ENCODE measurements around the gene PRPSAP1.

The PRPSAP1 gene

GRCh38 chr17:76318586-76318985 is 35.1 kb downstream of the PRPSAP1 start:
- TF ChIP-seq CTCF (IDR thresholded peaks at IDR 0.05; ENCODE audit: low read depth, low read length, missing control alignments), result no peak
- no peak for DNase-seq (ENCODE audit: low read depth)
- no peak overlapping the region for H3K4me3 ChIP-seq (ENCODE audit: low read depth, low read length)

GRCh38 chr17:76317535-76317934 is 36.2 kb downstream of the PRPSAP1 start:
- TF ChIP-seq CTCF (IDR thresholded peaks at IDR 0.05; ENCODE audit: low read depth, low read length, missing control alignments), result no peak
- no peak overlapping the region for H3K4me3 ChIP-seq (ENCODE audit: low read depth, low read length)
- DNase-seq (ENCODE audit: low read depth), result no peak

GRCh38 chr17:76314392-76315227 is 39.1 kb downstream of the PRPSAP1 start:
- TF ChIP-seq CTCF (IDR thresholded peaks at IDR 0.05; ENCODE audit: low read depth, low read length, missing control alignments), result no peak
- DNase-seq (ENCODE audit: low read depth), result no peak
- H3K4me3 ChIP-seq (ENCODE audit: low read depth, low read length), result no peak overlapping the region

GRCh38 chr17:76312735-76313134 is 41.0 kb downstream of the PRPSAP1 start:
- DNase-seq (ENCODE audit: low read depth), result no peak
- no peak overlapping the region for H3K4me3 ChIP-seq (ENCODE audit: low read depth, low read length)
- TF ChIP-seq CTCF (IDR thresholded peaks at IDR 0.05; ENCODE audit: low read depth, low read length, missing control alignments), result no peak

- no peak for DNase-seq (ENCODE audit: low read depth)
- TF ChIP-seq CTCF (IDR thresholded peaks at IDR 0.05; ENCODE audit: low read depth, low read length, missing control alignments), result no peak
- no peak overlapping the region for H3K4me3 ChIP-seq (ENCODE audit: low read depth, low read length)
These were observed 44.3 kb downstream of the PRPSAP1 start for GRCh38 chr17:76309461-76309860.

GRCh38 chr17:76307966-76308338 is 45.8 kb downstream of the PRPSAP1 start, which contains the start of gene QRICH2:
Gene QRICH2 (minus strand): TSS chr17:76308276. CDS start chr17:76307998, 278 bp downstream.
- no peak within 1 kb of the TSS for H3K4me3 ChIP-seq (ENCODE audit: low read depth, low read length)
- no peak for DNase-seq (ENCODE audit: low read depth)
- TF ChIP-seq CTCF (IDR thresholded peaks at IDR 0.05; ENCODE audit: low read depth, low read length, missing control alignments), result no peak
